AG09309 (cell line): ENCODE measurements around the gene PDLIM5.

Experiments
- DNase-seq: peaks from one replicate; pipeline ENCODE4 v3.0.0-alpha.2; 2010; ENCODE audit warnings: low read depth
- H3K4me3 ChIP-seq: 2 replicates; pipeline ENCODE4 v1.5.1; 2011; ENCODE audit warnings: mild to moderate bottlenecking, low read depth, low read length, moderate library complexity; ENCODE audit not compliant: control insufficient read depth
- CTCF ChIP-seq: IDR thresholded peaks from 2 replicates; pipeline ENCODE4 v1.5.1; 2011; ENCODE audit warnings: mild to moderate bottlenecking, low read depth, low read length, inconsistent platforms; ENCODE audit not compliant: insufficient read depth, control insufficient read depth; ENCODE audit errors: missing control alignments

PDLIM5 gene

GRCh38 chr4:94516999-94517398, 65.3 kb downstream of the PDLIM5 start:
- TF ChIP-seq CTCF = no peak
- no peak for DNase-seq
- H3K4me3 ChIP-seq = no peak overlapping the region

- H3K4me3 ChIP-seq = no peak overlapping the region
- DNase-seq = no peak
- TF ChIP-seq CTCF = no peak
Observed at GRCh38 chr4:94517492-94517891, 65.8 kb downstream of the PDLIM5 start.

- no peak for TF ChIP-seq CTCF
- H3K4me3 ChIP-seq = no peak overlapping the region
- DNase-seq = no peak
Observed at GRCh38 chr4:94519019-94519418, 67.3 kb downstream of the PDLIM5 start.

- DNase-seq = no peak
- H3K4me3 ChIP-seq = no peak overlapping the region
- TF ChIP-seq CTCF = no peak
Observed at GRCh38 chr4:94519925-94520789, 68.4 kb downstream of the PDLIM5 start.

DNA sequence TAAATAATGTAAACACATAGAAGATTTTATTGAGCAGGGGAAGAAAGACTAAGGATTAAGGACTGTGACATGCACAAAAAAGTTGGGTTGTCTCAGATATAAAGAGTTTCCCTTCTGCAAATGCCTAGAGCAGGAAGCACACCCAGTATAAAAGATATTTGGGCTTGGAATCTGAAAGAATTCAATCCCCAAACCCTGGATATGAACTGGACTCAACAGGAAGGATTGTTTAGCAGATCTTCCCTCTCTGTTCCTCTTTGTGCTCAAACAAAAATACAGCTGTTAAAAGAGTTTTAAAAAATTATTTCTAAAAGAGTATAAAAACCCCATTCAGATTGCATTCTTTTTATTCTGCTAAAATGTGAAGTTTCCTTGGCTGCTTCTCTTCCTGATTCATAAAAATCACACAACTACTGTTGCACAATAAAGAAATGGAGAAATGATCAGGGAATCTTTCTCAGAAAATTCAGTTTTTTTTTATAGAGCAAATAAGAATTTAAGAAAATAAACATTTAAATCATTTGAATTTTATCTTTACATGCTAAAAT, 71.4 kb downstream of the PDLIM5 start:
- no peak overlapping the region for H3K4me3 ChIP-seq
- no peak for TF ChIP-seq CTCF
- no peak for DNase-seq

DNA sequence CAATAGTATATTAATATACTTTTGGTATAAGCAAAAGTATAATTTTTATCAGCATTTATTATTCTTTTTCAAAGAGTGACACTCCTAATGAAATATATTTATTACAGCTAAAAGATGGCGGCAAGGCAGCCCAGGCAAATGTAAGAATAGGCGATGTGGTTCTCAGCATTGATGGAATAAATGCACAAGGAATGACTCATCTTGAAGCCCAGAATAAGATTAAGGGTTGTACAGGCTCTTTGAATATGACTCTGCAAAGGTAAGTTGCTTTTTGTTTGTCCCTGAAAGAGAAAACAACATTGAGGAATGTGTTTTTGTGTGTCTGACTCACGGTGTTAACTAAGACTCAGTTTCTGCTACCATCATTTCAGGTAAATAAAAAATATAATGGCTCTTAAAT, 71.9 kb downstream of the PDLIM5 start:
- H3K4me3 ChIP-seq = no peak overlapping the region
- TF ChIP-seq CTCF = no peak
- DNase-seq = no peak
